ENCODE results near the gene MMP20.

MMP20 gene

GRCh38 chr11:102592131-102592530 is 33.0 kb downstream of the MMP20 start:
- DNase-seq (ENCODE audit: low read depth) = no peak

GRCh38 chr11:102591160-102591718 is 33.9 kb downstream of the MMP20 start:
- no peak for DNase-seq (ENCODE audit: low read depth)

GRCh38 chr11:102590276-102591049 is 34.7 kb downstream of the MMP20 start:
- DNase-seq (ENCODE audit: low read depth) = no peak

- DNase-seq (ENCODE audit: low read depth) = no peak
These were observed 36.1 kb downstream of the MMP20 start for GRCh38 chr11:102589047-102589459.

- no peak for DNase-seq (ENCODE audit: low read depth)
These were observed 37.4 kb downstream of the MMP20 start for GRCh38 chr11:102587722-102588121.

GRCh38 chr11:102583141-102583873 is 41.8 kb downstream of the MMP20 start:
- no peak for DNase-seq (ENCODE audit: low read depth)

GRCh38 chr11:102582140-102582539 is 43.0 kb downstream of the MMP20 start:
- DNase-seq (ENCODE audit: low read depth) = no peak

GRCh38 chr11:102581066-102581465 is 44.1 kb downstream of the MMP20 start:
- DNase-seq (ENCODE audit: low read depth) = no peak

GRCh38 chr11:102580185-102580951 is 44.8 kb downstream of the MMP20 start:
- DNase-seq (ENCODE audit: low read depth) = no peak

- no peak for DNase-seq (ENCODE audit: low read depth)
These were observed 47.4 kb downstream of the MMP20 start for GRCh38 chr11:102577723-102578122.

- no peak for DNase-seq (ENCODE audit: low read depth)
These were observed 48.0 kb downstream of the MMP20 start for GRCh38 chr11:102577182-102577581.

- no peak for DNase-seq (ENCODE audit: low read depth)
These were observed 48.8 kb downstream of the MMP20 start for GRCh38 chr11:102576350-102576749.

- DNase-seq (ENCODE audit: low read depth) = no peak
These were observed 50.1 kb downstream of the MMP20 start for GRCh38 chr11:102575012-102575411.

GRCh38 chr11:102573851-102574250 is 51.3 kb downstream of the MMP20 start:
- DNase-seq (ENCODE audit: low read depth) = no peak

GRCh38 chr11:102572554-102573220 is 52.4 kb downstream of the MMP20 start:
- no peak for DNase-seq (ENCODE audit: low read depth)

- no peak for DNase-seq (ENCODE audit: low read depth)
These were observed 56.3 kb downstream of the MMP20 start for GRCh38 chr11:102568851-102569250.

- DNase-seq (ENCODE audit: low read depth) = no peak
These were observed 59.0 kb downstream of the MMP20 start for GRCh38 chr11:102566112-102566511.

GRCh38 chr11:102564110-102564509 is 61.0 kb downstream of the MMP20 start:
- DNase-seq (ENCODE audit: low read depth) = no peak

- DNase-seq (ENCODE audit: low read depth) = no peak
These were observed 63.5 kb downstream of the MMP20 start for GRCh38 chr11:102561636-102562035.

GRCh38 chr11:102560555-102561011 is 64.5 kb downstream of the MMP20 start:
- DNase-seq (ENCODE audit: low read depth) = no peak

GRCh38 chr11:102559839-102560238 is 65.3 kb downstream of the MMP20 start:
- DNase-seq (ENCODE audit: low read depth) = no peak

- no peak for DNase-seq (ENCODE audit: low read depth)
These were observed 70.0 kb downstream of the MMP20 start for GRCh38 chr11:102555091-102555490.

All from stimulated activated CD8-positive, alpha-beta memory T cell treated with anti-CD3 and anti-CD28 coated beads, Interleukin-7, amount 100 ng/mL, for 24 hours (primary cell).